Measurements from ENCODE around the gene EPHA8.

Gene EPHA8

GRCh38 chr1:22587247-22587646, 24.0 kb downstream of the EPHA8 start:
- TF ChIP-seq CTCF (IDR thresholded peaks at IDR 0.05; ENCODE audit: low read depth, low read length) (no peak), MAX (IDR thresholded peaks at IDR 0.05; ENCODE audit: low read depth, low read length) (no peak), MYC (IDR thresholded peaks at IDR 0.05; ENCODE audit: low read depth, low read length) (no peak), POLR2A (IDR thresholded peaks at IDR 0.05; ENCODE audit: extremely low read depth, insufficient read length) (no peak)
- DNase-seq (ENCODE audit: low read depth): no peak
- no peak overlapping the region for H3K4me3 ChIP-seq (ENCODE audit: low read depth, low read length)

GRCh38 chr1:22588899-22589422, 25.7 kb downstream of the EPHA8 start:
- no peak for DNase-seq (ENCODE audit: low read depth)

GRCh38 chr1:22591576-22591975, 28.3 kb downstream of the EPHA8 start:
- no peak for TF ChIP-seq CTCF (IDR thresholded peaks at IDR 0.05; ENCODE audit: low read depth, low read length)
- TF ChIP-seq POLR2A (IDR thresholded peaks at IDR 0.05; ENCODE audit: extremely low read depth, insufficient read length): no peak
- TF ChIP-seq MAX (IDR thresholded peaks at IDR 0.05; ENCODE audit: low read depth, low read length): no peak
- TF ChIP-seq MYC (IDR thresholded peaks at IDR 0.05; ENCODE audit: low read depth, low read length): no peak
- no peak overlapping the region for H3K4me3 ChIP-seq (ENCODE audit: low read depth, low read length)
- DNase-seq (ENCODE audit: low read depth): no peak

More at GRCh38 chr1:22588899-22589422, 25.7 kb downstream of the EPHA8 start:
- H3K4me3 ChIP-seq (ENCODE audit: low read depth, low read length): no peak overlapping the region
- TF ChIP-seq MYC (IDR thresholded peaks at IDR 0.05; ENCODE audit: low read depth, low read length) (no peak), POLR2A (IDR thresholded peaks at IDR 0.05; ENCODE audit: extremely low read depth, insufficient read length) (no peak)

GRCh38 chr1:22592051-22592450, 28.8 kb downstream of the EPHA8 start:
- H3K4me3 ChIP-seq (ENCODE audit: low read depth, low read length): no peak overlapping the region
- DNase-seq (ENCODE audit: low read depth): no peak
- TF ChIP-seq CTCF (IDR thresholded peaks at IDR 0.05; ENCODE audit: low read depth, low read length) (no peak), MAX (IDR thresholded peaks at IDR 0.05; ENCODE audit: low read depth, low read length) (no peak), MYC (IDR thresholded peaks at IDR 0.05; ENCODE audit: low read depth, low read length) (no peak), POLR2A (IDR thresholded peaks at IDR 0.05; ENCODE audit: extremely low read depth, insufficient read length) (no peak)

- DNase-seq (ENCODE audit: low read depth): no peak
- no peak overlapping the region for H3K4me3 ChIP-seq (ENCODE audit: low read depth, low read length)
- TF ChIP-seq MYC (IDR thresholded peaks at IDR 0.05; ENCODE audit: low read depth, low read length) (no peak), POLR2A (IDR thresholded peaks at IDR 0.05; ENCODE audit: extremely low read depth, insufficient read length) (no peak), MAX (IDR thresholded peaks at IDR 0.05; ENCODE audit: low read depth, low read length) (no peak), CTCF (IDR thresholded peaks at IDR 0.05; ENCODE audit: low read depth, low read length) (no peak)
These were observed 29.9 kb downstream of the EPHA8 start for GRCh38 chr1:22592919-22593790.

GRCh38 chr1:22594396-22594795, 31.1 kb downstream of the EPHA8 start:
- no peak overlapping the region for H3K4me3 ChIP-seq (ENCODE audit: low read depth, low read length)
- no peak for TF ChIP-seq MYC (IDR thresholded peaks at IDR 0.05; ENCODE audit: low read depth, low read length)
- DNase-seq (ENCODE audit: low read depth): no peak

All from NB4 (cell line).